HepG2 (cell line): Measurements from ENCODE around the gene CASP7. TPM values are rescaled to one million over a fixed set of nuclear protein-coding genes. Genes with fewer than 3 reads are reported as not detected.

Experiments
- ATAC-seq: fragments of 200-7000 bp; cut with Tn5 transposase; 3 replicates; pipeline ENCODE4 v1.9.1; 2020; ENCODE audit warnings: mild to moderate bottlenecking, moderate library complexity
- BruUV-seq: library from RNA; stranded (reverse); fragments of 400-500 nt; replicated peaks from 2 replicates; lab custom pipeline; 2021; lab: Mats Ljungman, UMichigan
- CTCF ChIA-PET: fragments of 300-600 bp; formaldehyde crosslinking; extraction: SDS; loops from one replicate; lab custom pipeline; 2021; ENCODE audit warnings: low total read pairs, inconsistent platforms, low intra/inter-chr PET ratio; lab: Yijun Ruan, JAX
- POLR2A ChIA-PET: fragments of 350-600 bp; sonication (Branson Sonifier 250); formaldehyde crosslinking; loops from one replicate; lab custom pipeline; 2020; ENCODE audit warnings: antibody characterized with exemption, inconsistent platforms; lab: Yijun Ruan, JAX
- DNase-seq: peaks from one replicate; pipeline ENCODE4 v3.0.0-alpha.2; 2015; ENCODE audit warnings: low spot score
- FAIRE-seq: peaks from 3 replicates; lab custom pipeline; 2011; peaks lifted over from hg19 to GRCh38; lab: Jason Lieb, UNC
- H2AFZ ChIP-seq: one replicate; pipeline ENCODE4 v1.6.1; 2011; ENCODE audit warnings: low read length, inconsistent platforms
- H3K27ac ChIP-seq: fragments of 300-600 bp; 3 replicates; pipeline ENCODE4 v1.8.0; 2011; ENCODE audit warnings: mixed run types, mild to moderate bottlenecking, mixed read lengths, low read length, inconsistent platforms; ENCODE audit not compliant: insufficient read depth; ENCODE audit errors: extremely low read length
- H3K27me3 ChIP-seq, 2 experiments: fragments of 200-600 bp in 1 of 2; 2 replicates in 1 of 2; 3 replicates in 1 of 2; pipeline versions ENCODE4 v1.6.0 to v1.8.0; 2011; ENCODE audit warnings: low read length in 2 of 2, mild to moderate bottlenecking in 2 of 2, moderate library complexity in 2 of 2, inconsistent platforms in 1 of 2; ENCODE audit not compliant: insufficient read depth in 2 of 2, control insufficient read depth in 1 of 2
- H3K36me3 ChIP-seq, 2 experiments: fragments of 200-600 bp in 1 of 2; replicated peaks in 1 of 2; 2 replicates in 1 of 2; 3 replicates in 1 of 2; pipeline versions ENCODE4 v1.5.1 to v1.8.0; 2011; ENCODE audit warnings: low read length in 2 of 2, inconsistent platforms in 1 of 2; ENCODE audit not compliant: insufficient read depth in 2 of 2, control insufficient read depth in 1 of 2
- H3K4me1 ChIP-seq: 2 replicates; pipeline ENCODE4 v1.5.1; 2012; ENCODE audit warnings: low read length, inconsistent platforms; ENCODE audit not compliant: insufficient read depth
- H3K4me2 ChIP-seq: 2 replicates; pipeline ENCODE4 v1.6.0; 2011; ENCODE audit warnings: low read depth, low read length, inconsistent platforms
- H3K4me3 ChIP-seq, 3 experiments: fragments of 200-600 bp in 1 of 3; sonication (generic), shearing (Covaris generic) in 1 of 3; replicated peaks in 1 of 3; 2 replicates each; pipeline ENCODE4 v1.5.1; 2011 to 2016; ENCODE audit warnings: low read length in 3 of 3, inconsistent platforms in 2 of 3, low read depth in 2 of 3, mild to moderate bottlenecking in 2 of 3, control low read depth in 1 of 3, mixed read lengths in 1 of 3; ENCODE audit not compliant: insufficient read depth in 1 of 3
- H3K79me2 ChIP-seq: one replicate; pipeline ENCODE4 v1.6.1; 2011; ENCODE audit warnings: low read length, inconsistent platforms; ENCODE audit not compliant: insufficient read depth
- H3K9ac ChIP-seq: 2 replicates; pipeline ENCODE4 v1.6.0; 2011; ENCODE audit warnings: mild to moderate bottlenecking, low read depth, low read length, inconsistent platforms; ENCODE audit not compliant: insufficient read depth
- H3K9me3 ChIP-seq: 2 replicates; pipeline ENCODE4 v1.5.1; 2012; ENCODE audit warnings: mild to moderate bottlenecking, low read length
- H4K20me1 ChIP-seq: 2 replicates; pipeline ENCODE4 v1.6.0; 2011; ENCODE audit warnings: inconsistent platforms, mild to moderate bottlenecking, low read length, moderate library complexity; ENCODE audit not compliant: insufficient read depth
- BATF2 ChIP-seq: sonication (generic); formaldehyde crosslinking; IDR thresholded peaks from 2 replicates; pipeline ENCODE4 v1.8.0; 2022; ENCODE audit warnings: mild to moderate bottlenecking, missing genetic modification reagents, moderate library complexity
- FOXA1 ChIP-seq, 2 experiments: fragments of 450-650 bp in 1 of 2; sonication (generic) in 1 of 2; formaldehyde crosslinking in 1 of 2; IDR thresholded peaks; 2 replicates each; pipeline versions ENCODE4 v1.4.0 to v1.6.1; 2016 to 2020; ENCODE audit warnings: missing genetic modification reagents in 1 of 2
- GLI4 ChIP-seq: sonication (generic); formaldehyde crosslinking; IDR thresholded peaks from 2 replicates; pipeline ENCODE4 v1.5.1; 2020; ENCODE audit warnings: missing genetic modification reagents, mild to moderate bottlenecking, moderate library complexity, borderline replicate concordance
- KAT7 ChIP-seq: IDR thresholded peaks from 2 replicates; pipeline ENCODE4 v1.6.1; 2018; ENCODE audit warnings: borderline replicate concordance, missing compliant biosample characterization
- MAFG ChIP-seq: sonication (generic); formaldehyde crosslinking; IDR thresholded peaks from 2 replicates; pipeline ENCODE4 v1.5.1; 2020; ENCODE audit warnings: mild to moderate bottlenecking, missing genetic modification reagents
- MBD4 ChIP-seq: IDR thresholded peaks from 2 replicates; pipeline ENCODE4 v1.6.1; 2012; ENCODE audit warnings: low read length, inconsistent platforms, borderline replicate concordance
- MTERF4 ChIP-seq: sonication (generic); formaldehyde crosslinking; IDR thresholded peaks from 2 replicates; pipeline ENCODE4 v1.8.0; 2023; ENCODE audit warnings: mild to moderate bottlenecking, missing genetic modification reagents
- MXD3 ChIP-seq: IDR thresholded peaks from 2 replicates; pipeline ENCODE4 v1.6.1; 2016; ENCODE audit warnings: mild to moderate bottlenecking, missing biosample characterization, missing genetic modification reagents
- ONECUT2 ChIP-seq: sonication (generic); formaldehyde crosslinking; IDR thresholded peaks from 2 replicates; pipeline ENCODE4 v1.4.0; 2020; ENCODE audit warnings: missing genetic modification reagents
- RFX5 ChIP-seq: IDR thresholded peaks from 2 replicates; pipeline ENCODE4 v1.6.1; 2011; ENCODE audit warnings: low read depth, low read length, improper control_type of control experiment
- SMC3 ChIP-seq: IDR thresholded peaks from 2 replicates; pipeline ENCODE4 v1.6.1; 2011; ENCODE audit warnings: low read length, improper control_type of control experiment
- ZNF326 ChIP-seq: sonication (generic); formaldehyde crosslinking; IDR thresholded peaks from 2 replicates; pipeline ENCODE4 v1.4.0; 2020; ENCODE audit warnings: missing genetic modification reagents, borderline replicate concordance
- ZNF512B ChIP-seq: sonication (generic); formaldehyde crosslinking; IDR thresholded peaks from 2 replicates; pipeline ENCODE4 v1.5.1; 2020; ENCODE audit warnings: missing genetic modification reagents, mild to moderate bottlenecking, borderline replicate concordance
- ZNF552 ChIP-seq: sonication (generic); formaldehyde crosslinking; IDR thresholded peaks from 2 replicates; pipeline ENCODE4 v1.9.0; 2022; ENCODE audit warnings: missing genetic modification reagents, mild to moderate bottlenecking, borderline replicate concordance
- ZNF652 ChIP-seq: IDR thresholded peaks from 2 replicates; pipeline ENCODE4 v1.6.1; 2016; ENCODE audit warnings: low read depth, borderline replicate concordance
- ZNF678 ChIP-seq: sonication (generic); formaldehyde crosslinking; IDR thresholded peaks from 2 replicates; pipeline ENCODE4 v1.4.0; 2020; ENCODE audit warnings: mild to moderate bottlenecking, missing genetic modification reagents
- ZNF800 ChIP-seq: sonication (generic); formaldehyde crosslinking; IDR thresholded peaks from 2 replicates; pipeline ENCODE4 v1.4.0; 2020; ENCODE audit warnings: missing genetic modification reagents
- WGBS: methylation state at CpG from one replicate; pipeline ENCODE4 v1.1.6; 2017; ENCODE audit warnings: low lambda C conversion rate; 5-methylcytosine and 5-hydroxymethylcytosine counted together
- in situ Hi-C: cut with HindIII; loops from 2 replicates; pipeline ENCODE4 v1.10.0; 2017; ENCODE audit warnings: low pct_unique_long_range_greater_than_20kb; ENCODE audit not compliant: extremely low pct_ligation_motif_present
- intact Hi-C: fragments of 100-400 bp; cut with micrococcal nuclease; formaldehyde crosslinking; loops from one replicate; pipeline ENCODE4 v1.10.0; 2022; ENCODE audit not compliant: unreplicated experiment
- polyA plus RNA-seq, 8 experiments: library from polyadenylated mRNA; depleted of rRNA in 3 of 8; stranded (reverse) in 7 of 8; unstranded in 1 of 8; fragments of >200 nt; fragmentation: Illumina TruSeq in 4 of 8; extraction: Trizol in 4 of 8; gene quantifications; 2 replicates each; pipeline versions ENCODE4 v1.2.1 to v1.2.3, GENCODE V29; 2011 to 2016; ENCODE audit warnings: low read depth in 4 of 8, missing spikeins in 1 of 8, mixed read lengths in 1 of 8; ENCODE audit not compliant: insufficient read depth in 1 of 8
- total RNA-seq, 5 experiments: library from RNA; depleted of rRNA; stranded (reverse); fragments of >200 nt; fragmentation: Illumina TruSeq; extraction: Trizol; gene quantifications; 2 replicates each; pipeline ENCODE4 v1.2.3, GENCODE V29; 2016; ENCODE audit warnings: low read depth in 1 of 5

CASP7 gene
- total and polyA plus RNA-seq, 2 of the 13 experiments (the other 11 are each of a cell fraction or from before 2014, with no cell fraction given): 11.9 to 39.3 TPM

- ChIA-PET CTCF (no interaction called here), POLR2A (no interaction called here)
- in situ Hi-C loops (no loop called here), intact Hi-C loops (no loop called here)
- 0 out of 2 replicates have a peak, but pooled peaks cover 3% of the 10 kb centered on the region for H4K20me1 ChIP-seq
- no peak for ATAC-seq
- peaks cover 6 to 12% of the 10 kb centered on the region in 2 experiments; a peak in 3 of 5 replicates for H3K36me3 ChIP-seq
- H3K4me3 ChIP-seq: no peak overlapping the region
- no peak overlapping the region for H3K9ac ChIP-seq
- no peak for TF ChIP-seq MTERF4 (CRISPR knock-in tag)
- no peak for TF ChIP-seq RFX5
- no peak for TF ChIP-seq ZNF652
- no peak for TF ChIP-seq KAT7 (CRISPR knock-in tag)
- no peak for TF ChIP-seq ZNF800 (CRISPR knock-in tag)
- TF ChIP-seq MBD4: no peak
- no peak for TF ChIP-seq GLI4
- TF ChIP-seq SMC3: no peak
- TF ChIP-seq BATF2 (CRISPR knock-in tag): no peak
- TF ChIP-seq ZNF326: no peak
- no peak for TF ChIP-seq ZNF512B (CRISPR knock-in tag)
- no peak for TF ChIP-seq ONECUT2 (CRISPR knock-in tag)
- TF ChIP-seq FOXA1 (IDR thresholded peaks at IDR 0.05): no peak
- TF ChIP-seq FOXA1 (CRISPR knock-in tag; IDR thresholded peaks at IDR 0.05): no peak
- no peak for TF ChIP-seq ZNF552 (CRISPR knock-in tag)
- no peak for TF ChIP-seq MXD3
- TF ChIP-seq ZNF678 (CRISPR knock-in tag): no peak
- no peak for TF ChIP-seq MAFG
- TF ChIP-seq, all 625 proteins: peak for 0
- no TSS peak for BruUV-seq
- Histone ChIP-seq H3K4me2 (no peak overlapping the region), H3K27ac (no peak overlapping the region), H3K4me1 (no peaks in the 10 kb centered on the region), H3K9me3 (peaks cover 25% of the 10 kb centered on the region), H3K27me3 (no peaks in the 10 kb centered on the region), H3K79me2 (peaks cover 46% of the 10 kb centered on the region), H2AFZ (no peak overlapping the region)
- WGBS: 94% methylated on average over 2 of the region's 2 CpGs
- FAIRE-seq: no peak
- DNase-seq: no peak
These were observed 11.7 kb downstream of the CASP7 start for GRCh38 chr10:113691381-113691780.
